ENCODE measurements around the gene PAQR7.

Gene PAQR7

GRCh38 chr1:25907601-25908000 lies 32.1 kb upstream of the PAQR7 start:
- DNase-seq (ENCODE audit: low read depth in 1 of 2, low spot score in 1 of 2), result no peak
- Histone ChIP-seq H3K27ac (replicated peaks) (no peak overlapping the region), H3K27me3 (ENCODE audit: insufficient read depth, poor library complexity, severe bottlenecking) (no peaks in the 10 kb centered on the region), H3K4me3 (replicated peaks; ENCODE audit: insufficient read depth, low read length) (no peak overlapping the region)
- TF ChIP-seq POLR2AphosphoS5 (IDR thresholded peaks at IDR 0.05; ENCODE audit: low read depth) (no peak), GABPA (IDR thresholded peaks at IDR 0.05; ENCODE audit: low read depth) (no peak), CTCF (IDR thresholded peaks at IDR 0.05; ENCODE audit: insufficient read depth, low read length) (no peak), SPI1 (IDR thresholded peaks at IDR 0.05; ENCODE audit: borderline replicate concordance, low read depth) (no peak)

GRCh38 chr1:25906644-25907300 lies 31.3 kb upstream of the PAQR7 start:
- H3K27ac ChIP-seq (replicated peaks), result peak overlapping the region; percentile 96
- peak overlapping the region; percentile 83 for H3K4me3 ChIP-seq (replicated peaks; ENCODE audit: insufficient read depth, low read length)
- peak in 1 of 2 experiments; percentile 28 for DNase-seq (ENCODE audit: low read depth in 1 of 2, low spot score in 1 of 2)
- TF ChIP-seq REST (IDR thresholded peaks at IDR 0.05; ENCODE audit: insufficient replicate concordance, low read depth) (no peak), GABPA (IDR thresholded peaks at IDR 0.05; ENCODE audit: low read depth) (no peak), SPI1 (IDR thresholded peaks at IDR 0.05; ENCODE audit: borderline replicate concordance, low read depth) (no peak), POLR2AphosphoS5 (IDR thresholded peaks at IDR 0.05; ENCODE audit: low read depth) (no peak), CTCF (IDR thresholded peaks at IDR 0.05; ENCODE audit: insufficient read depth, low read length) (no peak)
- H3K27me3 ChIP-seq (ENCODE audit: insufficient read depth, poor library complexity, severe bottlenecking), result no peaks in the 10 kb centered on the region

- H3K4me3 ChIP-seq (replicated peaks; ENCODE audit: insufficient read depth, low read length), result peak within 1 kb of the TSS; percentile 83
- TF ChIP-seq GABPA (IDR thresholded peaks at IDR 0.05; ENCODE audit: low read depth) (no peak), SPI1 (IDR thresholded peaks at IDR 0.05; ENCODE audit: borderline replicate concordance, low read depth) (no peak), REST (IDR thresholded peaks at IDR 0.05; ENCODE audit: insufficient replicate concordance, low read depth) (peak; percentile 60), POLR2AphosphoS5 (IDR thresholded peaks at IDR 0.05; ENCODE audit: low read depth) (peak; percentile 96), CTCF (IDR thresholded peaks at IDR 0.05; ENCODE audit: insufficient read depth, low read length) (no peak)
- peak; percentile 92 to 95 for DNase-seq (ENCODE audit: low read depth in 1 of 2, low spot score in 1 of 2)
- peak within 1 kb of the TSS; percentile 96 for H3K27ac ChIP-seq (replicated peaks)
- H3K27me3 ChIP-seq (ENCODE audit: insufficient read depth, poor library complexity, severe bottlenecking), result no peaks in the 10 kb centered on the region
Observed at GRCh38 chr1:25905680-25906643, 30.5 kb upstream of the PAQR7 start, which contains the start of gene STMN1. TSS of gene STMN1 (minus strand) at chr1:25906419. CDS start at chr1:25904676, 1,743 bp downstream.
